HEK293 (cell line): ENCODE data around the gene DNHD1.

ENCODE experiments used
- CTCF ChIA-PET: fragments of 350-600 bp; formaldehyde crosslinking; extraction: SDS; loops from one replicate; lab custom pipeline; 2021; ENCODE audit warnings: antibody characterized with exemption; lab: Yijun Ruan, JAX
- POLR2A ChIA-PET: fragments of 300-600 bp; formaldehyde crosslinking; extraction: SDS; loops from one replicate; lab custom pipeline; 2020; ENCODE audit warnings: antibody characterized with exemption, inconsistent platforms; lab: Yijun Ruan, JAX
- H3K27ac ChIP-seq: fragments of 200-500 bp; sonication (Bioruptor generic); 2 replicates; pipeline ENCODE4 v1.5.1; 2014; ENCODE audit warnings: low read depth, low read length, control low read depth, inconsistent platforms; ENCODE audit errors: extremely low read depth
- H3K36me3 ChIP-seq, 2 experiments: fragments of 200-500 bp in 1 of 2; sonication (Bioruptor generic) in 1 of 2; 1 replicate in 1 of 2; 2 replicates in 1 of 2; pipeline ENCODE4 v1.5.1; 2014 to 2017; ENCODE audit warnings: inconsistent platforms in 2 of 2, low read length in 2 of 2; ENCODE audit not compliant: control insufficient read depth in 2 of 2, insufficient read depth in 1 of 2
- H3K4me1 ChIP-seq: fragments of 200-500 bp; sonication (Bioruptor generic); 2 replicates; pipeline ENCODE4 v1.5.1; 2014; ENCODE audit warnings: mild to moderate bottlenecking, low read length, inconsistent platforms; ENCODE audit not compliant: control insufficient read depth, insufficient read depth
- H3K4me3 ChIP-seq: 2 replicates; pipeline ENCODE4 v1.5.1; 2011; ENCODE audit warnings: low read depth, mild to moderate bottlenecking, control low read depth, low read length, moderate library complexity
- H3K9me3 ChIP-seq: fragments of 200-500 bp; sonication (Bioruptor generic); 2 replicates; pipeline ENCODE4 v1.5.1; 2014; ENCODE audit warnings: low read depth, low read length, inconsistent platforms; ENCODE audit not compliant: control insufficient read depth, insufficient read depth
- SCRT2 ChIP-seq: fragments of 450-650 bp; formaldehyde crosslinking; IDR thresholded peaks from 2 replicates; pipeline ENCODE4 v1.5.1; 2016; ENCODE audit warnings: missing biosample characterization, missing genetic modification characterization
- SP3 ChIP-seq: fragments of 450-650 bp; formaldehyde crosslinking; IDR thresholded peaks from 2 replicates; pipeline ENCODE4 v1.5.1; 2016; ENCODE audit warnings: missing biosample characterization, missing genetic modification characterization
- ZBTB11 ChIP-seq: fragments of 450-650 bp; formaldehyde crosslinking; conservative IDR thresholded peaks from 2 replicates; pipeline ENCODE4 v1.5.1; 2016; ENCODE audit warnings: low read depth, missing biosample characterization, missing genetic modification characterization
- ZBTB49 ChIP-seq: fragments of 450-650 bp; formaldehyde crosslinking; IDR thresholded peaks from 2 replicates; pipeline ENCODE4 v1.5.1; 2016; ENCODE audit warnings: missing biosample characterization, missing genetic modification characterization, low read depth
- ZNF121 ChIP-seq: fragments of 450-650 bp; formaldehyde crosslinking; IDR thresholded peaks from 2 replicates; pipeline ENCODE4 v1.5.1; 2016; ENCODE audit warnings: missing biosample characterization, missing genetic modification characterization
- ZNF16 ChIP-seq: fragments of 450-650 bp; formaldehyde crosslinking; IDR thresholded peaks from 2 replicates; pipeline ENCODE4 v1.5.1; 2016; ENCODE audit warnings: low read depth, missing biosample characterization, missing genetic modification characterization
- ZNF175 ChIP-seq: fragments of 450-650 bp; formaldehyde crosslinking; IDR thresholded peaks from 2 replicates; pipeline ENCODE4 v1.5.1; 2016; ENCODE audit warnings: missing biosample characterization, missing genetic modification characterization
- ZNF394 ChIP-seq: fragments of 450-650 bp; formaldehyde crosslinking; IDR thresholded peaks from 2 replicates; pipeline ENCODE4 v1.5.1; 2016; ENCODE audit warnings: missing biosample characterization, missing genetic modification characterization, mild to moderate bottlenecking, moderate library complexity, borderline replicate concordance
- ZNF707 ChIP-seq: fragments of 450-650 bp; formaldehyde crosslinking; IDR thresholded peaks from 2 replicates; pipeline ENCODE4 v1.5.1; 2016; ENCODE audit warnings: missing biosample characterization, missing genetic modification characterization
- TF ChIP-seq, protein P1 (sequence below): fragments of 450-650 bp; formaldehyde crosslinking; IDR thresholded peaks from 2 replicates; pipeline ENCODE4 v1.5.1; 2016; ENCODE audit warnings: missing biosample characterization, missing genetic modification characterization, borderline replicate concordance
- TF ChIP-seq, protein P2 (sequence below): fragments of 450-650 bp; formaldehyde crosslinking; IDR thresholded peaks from 2 replicates; pipeline ENCODE4 v1.5.1; 2016; ENCODE audit warnings: missing biosample characterization, missing genetic modification characterization

DNHD1 gene

GRCh38 chr11:6488821-6489220 lies 8.3 kb upstream of the DNHD1 start (continued):
- TF ChIP-seq, protein P1, sequence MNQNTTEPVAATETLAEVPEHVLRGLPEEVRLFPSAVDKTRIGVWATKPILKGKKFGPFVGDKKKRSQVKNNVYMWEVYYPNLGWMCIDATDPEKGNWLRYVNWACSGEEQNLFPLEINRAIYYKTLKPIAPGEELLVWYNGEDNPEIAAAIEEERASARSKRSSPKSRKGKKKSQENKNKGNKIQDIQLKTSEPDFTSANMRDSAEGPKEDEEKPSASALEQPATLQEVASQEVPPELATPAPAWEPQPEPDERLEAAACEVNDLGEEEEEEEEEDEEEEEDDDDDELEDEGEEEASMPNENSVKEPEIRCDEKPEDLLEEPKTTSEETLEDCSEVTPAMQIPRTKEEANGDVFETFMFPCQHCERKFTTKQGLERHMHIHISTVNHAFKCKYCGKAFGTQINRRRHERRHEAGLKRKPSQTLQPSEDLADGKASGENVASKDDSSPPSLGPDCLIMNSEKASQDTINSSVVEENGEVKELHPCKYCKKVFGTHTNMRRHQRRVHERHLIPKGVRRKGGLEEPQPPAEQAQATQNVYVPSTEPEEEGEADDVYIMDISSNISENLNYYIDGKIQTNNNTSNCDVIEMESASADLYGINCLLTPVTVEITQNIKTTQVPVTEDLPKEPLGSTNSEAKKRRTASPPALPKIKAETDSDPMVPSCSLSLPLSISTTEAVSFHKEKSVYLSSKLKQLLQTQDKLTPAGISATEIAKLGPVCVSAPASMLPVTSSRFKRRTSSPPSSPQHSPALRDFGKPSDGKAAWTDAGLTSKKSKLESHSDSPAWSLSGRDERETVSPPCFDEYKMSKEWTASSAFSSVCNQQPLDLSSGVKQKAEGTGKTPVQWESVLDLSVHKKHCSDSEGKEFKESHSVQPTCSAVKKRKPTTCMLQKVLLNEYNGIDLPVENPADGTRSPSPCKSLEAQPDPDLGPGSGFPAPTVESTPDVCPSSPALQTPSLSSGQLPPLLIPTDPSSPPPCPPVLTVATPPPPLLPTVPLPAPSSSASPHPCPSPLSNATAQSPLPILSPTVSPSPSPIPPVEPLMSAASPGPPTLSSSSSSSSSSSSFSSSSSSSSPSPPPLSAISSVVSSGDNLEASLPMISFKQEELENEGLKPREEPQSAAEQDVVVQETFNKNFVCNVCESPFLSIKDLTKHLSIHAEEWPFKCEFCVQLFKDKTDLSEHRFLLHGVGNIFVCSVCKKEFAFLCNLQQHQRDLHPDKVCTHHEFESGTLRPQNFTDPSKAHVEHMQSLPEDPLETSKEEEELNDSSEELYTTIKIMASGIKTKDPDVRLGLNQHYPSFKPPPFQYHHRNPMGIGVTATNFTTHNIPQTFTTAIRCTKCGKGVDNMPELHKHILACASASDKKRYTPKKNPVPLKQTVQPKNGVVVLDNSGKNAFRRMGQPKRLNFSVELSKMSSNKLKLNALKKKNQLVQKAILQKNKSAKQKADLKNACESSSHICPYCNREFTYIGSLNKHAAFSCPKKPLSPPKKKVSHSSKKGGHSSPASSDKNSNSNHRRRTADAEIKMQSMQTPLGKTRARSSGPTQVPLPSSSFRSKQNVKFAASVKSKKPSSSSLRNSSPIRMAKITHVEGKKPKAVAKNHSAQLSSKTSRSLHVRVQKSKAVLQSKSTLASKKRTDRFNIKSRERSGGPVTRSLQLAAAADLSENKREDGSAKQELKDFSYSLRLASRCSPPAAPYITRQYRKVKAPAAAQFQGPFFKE (tag by site-specific recombination): no peak
- TF ChIP-seq ZNF175 (tag by site-specific recombination) (no peak), ZNF16 (tag by site-specific recombination) (no peak), ZNF707 (tag by site-specific recombination) (no peak), ZNF121 (tag by site-specific recombination) (no peak), SCRT2 (tag by site-specific recombination) (no peak), ZBTB11 (tag by site-specific recombination) (no peak)

- ChIA-PET POLR2A (interaction anchor here (1.8 kb wide), 1 partner anchor 8 kb away, joined by 12 read pairs; the partner anchor contains the start of genes ARFIP2 and TIMM10B), CTCF (interaction anchor here (0.9 to 2.6 kb wide), 4 partner anchors 15 to 135 kb away, joined by 3 to 10 read pairs (median 4); no protein-coding TSS in a partner anchor)
- TF ChIP-seq ZBTB49 (no peak), ZNF394 (tag by site-specific recombination) (no peak), SP3 (tag by site-specific recombination) (no peak), ZNF16 (tag by site-specific recombination) (no peak)
- TF ChIP-seq, protein P2, sequence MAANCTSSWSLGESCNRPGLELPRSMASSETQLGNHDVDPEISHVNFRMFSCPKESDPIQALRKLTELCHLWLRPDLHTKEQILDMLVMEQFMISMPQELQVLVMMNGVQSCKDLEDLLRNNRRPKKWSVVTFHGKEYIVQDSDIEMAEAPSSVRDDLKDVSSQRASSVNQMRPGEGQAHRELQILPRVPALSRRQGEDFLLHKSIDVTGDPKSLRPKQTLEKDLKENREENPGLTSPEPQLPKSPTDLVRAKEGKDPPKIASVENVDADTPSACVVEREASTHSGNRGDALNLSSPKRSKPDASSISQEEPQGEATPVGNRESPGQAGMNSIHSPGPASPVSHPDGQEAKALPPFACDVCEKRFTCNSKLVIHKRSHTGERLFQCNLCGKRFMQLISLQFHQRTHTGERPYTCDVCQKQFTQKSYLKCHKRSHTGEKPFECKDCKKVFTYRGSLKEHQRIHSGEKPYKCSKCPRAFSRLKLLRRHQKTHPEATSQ (tag by site-specific recombination): no peak
- Histone ChIP-seq H3K9me3 (no peaks in the 10 kb centered on the region), H3K4me3 (no peak overlapping the region), H3K36me3 (peaks cover 3 to 83% of the 10 kb centered on the region in 2 experiments; a peak in 2 of 3 replicates), H3K27ac (no peak overlapping the region), H3K4me1 (no peaks in the 10 kb centered on the region)
These were observed 7.8 kb upstream of the DNHD1 start for GRCh38 chr11:6489306-6489705.
